Stimulated activated CD4-positive, alpha-beta T cell treated with anti-CD3 and anti-CD28 coated beads, Interleukin-1b, Interleukin-23, amount 100 ng/mL, for 4 hours (primary cell): ENCODE measurements around the gene ZMIZ1.

ENCODE experiments used
- DNase-seq, 2 donors: peaks; one replicate each; pipeline ENCODE4 v3.0.0-alpha.2; 2020; ENCODE audit warnings: low read depth in 2 of 2

The ZMIZ1 gene

GRCh38 chr10:79097021-79097872 is 28.5 kb downstream of the ZMIZ1 start:
- DNase-seq, result no peak

GRCh38 chr10:79098061-79098460 is 29.3 kb downstream of the ZMIZ1 start:
- no peak for DNase-seq

- no peak for DNase-seq
Observed at GRCh38 chr10:79098596-79099015, 29.8 kb downstream of the ZMIZ1 start.

- DNase-seq, result no peak
Observed at GRCh38 chr10:79099898-79100448, 31.2 kb downstream of the ZMIZ1 start.

- no peak for DNase-seq
Observed at GRCh38 chr10:79100771-79101170, 32.0 kb downstream of the ZMIZ1 start.

GRCh38 chr10:79101560-79102497 is 33.1 kb downstream of the ZMIZ1 start:
- DNase-seq, result no peak

- no peak for DNase-seq
Observed at GRCh38 chr10:79102498-79102874, 33.7 kb downstream of the ZMIZ1 start.

- no peak for DNase-seq
Observed at GRCh38 chr10:79103129-79103528, 34.4 kb downstream of the ZMIZ1 start.

GRCh38 chr10:79103585-79103984 is 34.8 kb downstream of the ZMIZ1 start:
- DNase-seq, result no peak

- DNase-seq, result no peak
Observed at GRCh38 chr10:79105150-79105739, 36.5 kb downstream of the ZMIZ1 start.

- DNase-seq, result no peak
Observed at GRCh38 chr10:79105818-79106217, 37.1 kb downstream of the ZMIZ1 start.

- DNase-seq, result no peak
Observed at GRCh38 chr10:79106256-79107050, 37.7 kb downstream of the ZMIZ1 start.

- DNase-seq, result no peak
Observed at GRCh38 chr10:79107736-79108264, 39.0 kb downstream of the ZMIZ1 start.

- DNase-seq, result no peak
Observed at GRCh38 chr10:79108728-79109127, 40.0 kb downstream of the ZMIZ1 start.

- DNase-seq, result no peak
Observed at GRCh38 chr10:79111427-79111826, 42.7 kb downstream of the ZMIZ1 start.

- no peak for DNase-seq
Observed at GRCh38 chr10:79111846-79112614, 43.3 kb downstream of the ZMIZ1 start.

- DNase-seq, result no peak
Observed at GRCh38 chr10:79112881-79113431, 44.2 kb downstream of the ZMIZ1 start.

GRCh38 chr10:79113827-79114226 is 45.1 kb downstream of the ZMIZ1 start:
- no peak for DNase-seq

- no peak for DNase-seq
Observed at GRCh38 chr10:79115302-79115701, 46.5 kb downstream of the ZMIZ1 start.

- DNase-seq, result no peak
Observed at GRCh38 chr10:79116368-79116767, 47.6 kb downstream of the ZMIZ1 start.
